Heart right ventricle (tissue), 16 donors: ENCODE results near the gene DAB1. TPM values are rescaled to one million over a fixed set of nuclear protein-coding genes. Genes with fewer than 3 reads are reported as not detected.

Experiments
- ATAC-seq, 8 donors: fragments of 200-7000 bp; cut with Tn5 transposase; one replicate each; pipeline ENCODE4 v1.9.1; 2020; ENCODE audit warnings: mild to moderate bottlenecking in 8 of 8, moderate library complexity in 8 of 8, moderate number of reproducible peaks in 1 of 8
- DNase-seq, 2 donors: peaks; one replicate each; pipeline ENCODE4 v3.0.0-alpha.2; 2020
- H3K27ac ChIP-seq, 10 donors: fragments of 200-600 bp; sonication (generic) in 2 of 10; one replicate each; pipeline versions ENCODE4 v1.5.0 to v1.8.0; 2020 to 2022; ENCODE audit warnings: mild to moderate bottlenecking in 3 of 10
- H3K27me3 ChIP-seq, 7 donors: fragments of 200-600 bp; one replicate each; pipeline ENCODE4 v1.8.0; 2021 to 2022; ENCODE audit warnings: mild to moderate bottlenecking in 2 of 7
- H3K36me3 ChIP-seq, 9 donors: fragments of 200-600 bp; sonication (generic) in 1 of 9; one replicate each; pipeline versions ENCODE4 v1.5.0 to v1.8.0; 2020 to 2022; ENCODE audit warnings: mild to moderate bottlenecking in 2 of 9
- H3K4me1 ChIP-seq, 9 donors: fragments of 200-600 bp; sonication (generic) in 1 of 9; one replicate each; pipeline versions ENCODE4 v1.5.0 to v1.8.0; 2020 to 2022; ENCODE audit warnings: mild to moderate bottlenecking in 4 of 9
- H3K4me3 ChIP-seq, 10 donors: fragments of 200-600 bp; sonication (generic) in 2 of 10; one replicate each; pipeline versions ENCODE4 v1.5.0 to v1.8.0; 2020 to 2022; ENCODE audit warnings: mild to moderate bottlenecking in 7 of 10, moderate library complexity in 2 of 10
- H3K9me3 ChIP-seq, 11 donors: fragments of 200-600 bp in 10 of 11; sonication (generic) in 2 of 11; one replicate each; pipeline versions ENCODE4 v1.5.0 to v1.8.0; 2013 to 2022; ENCODE audit warnings: mild to moderate bottlenecking in 2 of 11, control low read depth in 1 of 11, moderate library complexity in 1 of 11
- CTCF ChIP-seq, 9 donors: fragments of 200-600 bp; sonication (generic) in 2 of 9; IDR thresholded peaks; one replicate each; pipeline versions ENCODE4 v1.5.0 to v1.8.0; 2021 to 2022; ENCODE audit warnings: antibody characterized with exemption in 9 of 9, mild to moderate bottlenecking in 5 of 9, moderate library complexity in 1 of 9
- WGBS, 2 donors: extraction: QIAGEN DNeasy Blood & Tissue Kit; methylation state at CpG; one replicate each; pipeline ENCODE4 v1.1.7; 2013; ENCODE audit warnings: inconsistent platforms in 1 of 2; 5-methylcytosine and 5-hydroxymethylcytosine counted together
- intact Hi-C, 10 donors: fragments of 100-400 bp; cut with DNase I; formaldehyde crosslinking; loops; one replicate each; pipeline versions ENCODE4 v1.11.1 to v1.14.2; 2022
- polyA plus RNA-seq, 2 donors: library from polyadenylated mRNA; stranded (reverse); fragments of 200-250 nt; gene quantifications; one replicate each; pipeline ENCODE4 v1.2.3, GENCODE V29; 2013
- total RNA-seq, 10 donors: library from RNA; stranded (reverse); fragmentation: NEBNext Ultra II Directional in 3 of 10; extraction: Animal tissue kit (Norgen Biotek cat#: 25700) in 3 of 10; gene quantifications; one replicate each; pipeline versions ENCODE4 v1.2.1 to v1.2.4, GENCODE V29; 2021 to 2023
- donor health status: Arrhythmogenic right ventricular cardiomyopathy.
- donor health status: ischemic (EF 13 %, LVEDD 7.1; RV severe dilation, severe dysfunction).
- donor health status: healthy with polysubstance abuse.
- donor health status: DM: no; HTN: yes; CAD: no.
- donor health status: DM: no; HTN: no; CAD: no.
- donor health status: ischemic (EF 25% LVEDD 6.9; RV normal size, moderate dysfunction).
- donor health status: ischemic (EF 25% LVEDD 5.7; RV mildly dilated, moderate dysfunction).
- donor health status: healthy.
- donor health status: DM: yes; HTN: yes; CAD: no.
- donor health status: Ischemic cardiomyopathy.
- donor health status: ischemic (EF 35%, LVEDD 5.7; RV mildly dilated, moderate dysfunction).
- donor health status: nonischemic (EF 11% LVEDD 7.7; RV severe dilation, severe dysfunction).
- donor health status: DM: yes; HTN: yes; CAD: no.
- donor health status: PGD.
- donor health status: ischemic (EF 29% LVEDD 5.4; RV normal size, mild dysfunction).
- donor health status: nonischemic (EF 23%, LVEDD 6.1; RV moderate dilation, normal function).

Gene DAB1
- total and polyA plus RNA-seq, 12 donors: 0.16 to 25.5 (median 8.1) TPM

DNA sequence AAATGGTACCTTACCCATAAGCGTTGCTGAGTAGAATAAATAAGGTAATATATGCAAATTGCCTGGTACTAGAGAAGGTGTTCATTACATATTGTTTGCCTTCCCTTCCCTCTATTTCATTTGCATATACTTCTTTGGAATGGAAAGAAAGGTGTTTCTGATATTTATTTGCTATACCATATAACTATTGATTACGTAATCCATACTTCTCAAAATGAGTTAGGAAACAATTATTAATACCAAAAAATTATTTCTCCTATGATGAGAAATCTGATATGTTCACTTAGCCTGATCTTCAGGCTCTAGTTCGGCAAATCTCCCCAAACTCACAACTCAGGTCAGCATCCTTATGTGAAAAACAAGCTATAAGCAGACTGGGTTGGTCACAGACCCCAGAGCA lies 119.3 kb downstream of the DAB1 start:
- Histone ChIP-seq H3K4me1 (peaks cover 0 to 26% (median 0%) of the 10 kb centered on the region in 9 donors), H3K9me3 (no peaks in the 10 kb centered on the region), H3K36me3 (no peaks in the 10 kb centered on the region), H3K27ac (no peak overlapping the region), H3K4me3 (no peak overlapping the region), H3K27me3 (no peaks in the 10 kb centered on the region)
- WGBS, 2 donors: 91 to 95% methylated on average over 3 of the region's 3 CpGs
- intact Hi-C loops: no loop called here
- no peak for TF ChIP-seq CTCF (IDR thresholded peaks at IDR 0.05)
- ATAC-seq (no peak), DNase-seq (no peak)

DNA sequence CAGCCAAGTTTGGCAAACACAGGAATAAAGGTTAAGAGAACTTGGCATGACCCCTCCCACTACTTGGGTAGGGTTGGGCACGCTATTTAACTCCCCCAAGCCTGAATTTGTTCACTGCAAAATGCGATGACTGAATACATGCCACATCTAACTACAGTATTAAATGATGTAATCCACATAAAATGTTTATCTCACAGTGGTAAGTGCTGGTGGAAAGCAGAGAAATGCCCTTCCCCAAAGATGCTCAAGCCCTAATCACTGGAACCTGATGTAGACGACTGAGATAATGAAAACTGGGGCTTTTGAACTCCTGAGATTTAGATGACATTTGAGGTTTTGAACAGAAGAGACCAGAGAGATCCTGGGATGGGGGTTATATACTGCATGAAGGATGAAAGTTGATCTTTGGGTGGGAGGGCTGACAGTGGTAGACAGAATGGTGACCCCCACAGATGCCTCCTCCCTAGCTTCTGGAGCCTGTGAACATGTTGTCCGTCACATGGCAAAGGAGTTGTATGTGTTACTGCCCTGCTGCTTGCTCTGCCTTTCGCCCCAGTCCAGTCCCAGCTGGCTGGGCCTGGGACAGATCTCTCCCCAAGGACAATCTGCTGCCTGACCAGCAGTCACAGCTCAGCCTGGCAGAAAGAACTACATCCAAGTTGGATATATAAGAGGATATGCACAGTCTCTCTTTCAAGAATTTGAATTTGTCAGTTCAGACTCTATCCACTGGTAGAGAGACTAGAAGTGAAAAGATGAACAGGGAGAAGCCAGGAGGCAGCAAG lies 120.9 kb downstream of the DAB1 start:
- no peaks in the 10 kb centered on the region for H3K27me3 ChIP-seq
- WGBS, 2 donors: 74 to 81% methylated on average over 5 of the region's 5 CpGs
- no peaks in the 10 kb centered on the region for H3K36me3 ChIP-seq
- H3K27ac ChIP-seq: no peak overlapping the region
- intact Hi-C loops: no loop called here
- peaks cover 0 to 24% (median 0%) of the 10 kb centered on the region in 9 donors for H3K4me1 ChIP-seq
- no peak for TF ChIP-seq CTCF (IDR thresholded peaks at IDR 0.05)
- no peaks in the 10 kb centered on the region for H3K9me3 ChIP-seq
- ATAC-seq (peak in 4 of 8 donors; percentile 36 to 56 (median 48)), DNase-seq (peak in 1 of 2 donors; percentile 11)
- no peak overlapping the region for H3K4me3 ChIP-seq

DNA sequence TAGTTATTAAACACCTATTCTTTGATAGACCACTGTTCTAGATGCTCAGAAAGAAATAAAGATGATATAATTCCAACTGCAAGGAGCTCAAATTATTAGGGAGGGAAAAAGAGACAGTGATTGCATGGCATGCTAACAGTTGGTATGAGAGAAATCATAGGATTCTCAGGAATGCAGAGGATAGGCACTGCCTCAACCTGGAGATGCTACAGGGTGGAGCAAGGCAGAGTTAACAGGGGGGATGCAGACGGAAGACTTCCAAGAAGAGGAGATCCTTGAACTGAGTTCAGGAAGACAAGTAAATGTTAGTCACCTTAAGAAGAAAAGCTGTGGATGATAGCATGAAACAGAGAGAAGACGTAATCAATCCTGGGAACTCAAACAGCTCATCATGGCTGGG lies 123.7 kb downstream of the DAB1 start:
- intact Hi-C loops: no loop called here
- Histone ChIP-seq H3K4me3 (no peak overlapping the region), H3K9me3 (no peaks in the 10 kb centered on the region), H3K27ac (no peak overlapping the region), H3K36me3 (no peaks in the 10 kb centered on the region), H3K27me3 (no peaks in the 10 kb centered on the region), H3K4me1 (peaks cover 0 to 23% (median 0%) of the 10 kb centered on the region in 9 donors)
- TF ChIP-seq CTCF (IDR thresholded peaks at IDR 0.05): no peak
- 88 to 93% methylated on average over 2 of the region's 2 CpGs for WGBS, 2 donors
- ATAC-seq (no peak), DNase-seq (no peak)

DNA sequence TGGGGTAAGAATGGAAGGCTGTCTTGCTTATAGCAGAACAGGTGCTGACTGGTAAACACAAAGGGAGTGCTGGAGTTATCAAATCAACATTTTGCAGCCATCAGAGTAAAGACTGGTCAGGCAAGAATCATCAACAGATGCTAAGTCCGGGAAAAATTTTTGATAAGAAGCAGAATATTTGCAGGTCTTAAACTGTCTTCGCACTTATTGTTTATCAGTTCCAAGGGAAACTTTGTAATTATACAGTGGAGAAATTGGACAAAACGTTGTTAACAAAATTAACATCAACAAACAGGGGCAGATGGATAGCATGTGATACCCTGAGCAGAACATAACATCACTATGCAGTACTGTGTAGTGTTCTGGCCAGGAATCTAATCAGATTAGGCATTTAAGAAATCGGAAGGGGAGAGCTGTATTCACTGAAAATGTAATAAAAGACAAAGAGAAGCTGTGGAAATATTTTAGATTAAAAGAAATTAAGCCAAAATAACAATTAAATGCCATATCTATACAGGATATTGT lies 127.1 kb downstream of the DAB1 start:
- Histone ChIP-seq H3K36me3 (no peaks in the 10 kb centered on the region), H3K27me3 (no peaks in the 10 kb centered on the region), H3K9me3 (no peaks in the 10 kb centered on the region), H3K4me1 (peaks cover 0 to 11% (median 0%) of the 10 kb centered on the region in 9 donors), H3K27ac (no peak overlapping the region), H3K4me3 (no peak overlapping the region)
- WGBS, 2 donors: 58 to 61% methylated on average over 4 of the region's 4 CpGs
- ATAC-seq (no peak), DNase-seq (no peak)
- TF ChIP-seq CTCF (IDR thresholded peaks at IDR 0.05): no peak
- intact Hi-C loops: no loop called here
